ENCODE data around the gene CCDC30. TPM values are rescaled to one million over a fixed set of nuclear protein-coding genes. Genes with fewer than 3 reads are reported as not detected.

The CCDC30 gene
- total and polyA plus RNA-seq, 4 donors, result 12.0 to 19.1 (median 15.9) TPM

DNA sequence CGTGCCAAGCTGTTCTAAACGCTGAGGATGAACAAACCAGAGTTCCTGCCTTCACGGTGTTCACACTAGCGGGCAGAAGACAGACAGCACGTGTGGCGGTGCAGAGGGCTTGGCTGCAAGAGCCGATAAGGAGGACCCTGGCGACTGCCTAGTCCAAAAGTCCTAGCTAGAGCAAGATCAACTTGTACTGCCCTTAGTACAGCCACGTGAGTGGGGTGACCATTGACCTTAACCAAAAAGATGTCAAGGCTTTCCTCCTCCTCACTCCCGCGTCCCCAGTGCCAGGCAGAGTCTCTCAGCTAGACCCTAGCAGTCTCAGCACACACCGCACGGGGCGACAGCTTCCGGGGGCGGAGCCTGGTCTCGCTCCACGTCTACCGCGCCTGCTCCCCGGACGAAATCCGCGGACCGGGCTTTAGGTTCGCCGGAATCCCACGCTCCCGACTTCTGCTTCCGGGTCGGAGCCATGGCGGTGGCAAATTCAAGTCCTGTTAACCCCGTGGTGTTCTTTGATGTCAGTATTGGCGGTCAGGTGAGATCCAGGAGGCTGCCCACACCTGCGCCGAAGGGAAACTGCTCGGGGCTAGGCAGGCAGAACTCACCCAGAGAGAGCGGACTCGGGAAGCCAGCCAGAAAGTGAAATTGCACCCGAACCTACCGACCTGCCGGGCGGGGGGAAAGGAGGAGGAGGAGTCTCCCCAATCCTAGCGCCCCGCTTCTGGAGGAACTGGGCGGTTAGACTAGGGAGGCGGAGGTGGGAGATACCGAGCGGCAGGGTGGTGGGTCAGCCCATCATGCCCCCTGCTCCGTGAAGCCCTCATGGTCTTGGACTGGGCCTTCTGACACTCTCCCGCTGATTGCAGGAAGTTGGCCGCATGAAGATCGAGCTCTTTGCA, 195.1 kb downstream of the CCDC30 start, which contains the start of gene PPIH:
Gene PPIH (plus strand): TSS at position 443 of the 896 bp plus-strand sequence. CDS start 24 bp downstream, at position 467.
- Histone ChIP-seq H3K9me3 (ENCODE audit: control insufficient read depth, insufficient read depth, low read length) (no peaks in the 10 kb centered on the region), H3K27ac (ENCODE audit: low read depth, low read length) (peak within 1 kb of the TSS; percentile 59), H3K27me3 (ENCODE audit: control insufficient read depth, insufficient read depth, low read length) (no peaks in the 10 kb centered on the region), H3K4me1 (ENCODE audit: control insufficient read depth, insufficient read depth, low read length) (peaks cover 8% of the 10 kb centered on the region), H3K36me3 (ENCODE audit: control insufficient read depth, insufficient read depth, low read length) (peaks cover 5% of the 10 kb centered on the region), H3K4me3 (ENCODE audit: low read depth, low read length) (peak within 1 kb of the TSS; percentile 95)
- peak; percentile 87 to 98 (median 90) for DNase-seq (ENCODE audit: low read depth in 4 of 6, low spot score in 6 of 6)
- under 1% methylated on average over 53 of the region's 53 CpGs for WGBS (ENCODE audit: insufficient coverage)

DNA sequence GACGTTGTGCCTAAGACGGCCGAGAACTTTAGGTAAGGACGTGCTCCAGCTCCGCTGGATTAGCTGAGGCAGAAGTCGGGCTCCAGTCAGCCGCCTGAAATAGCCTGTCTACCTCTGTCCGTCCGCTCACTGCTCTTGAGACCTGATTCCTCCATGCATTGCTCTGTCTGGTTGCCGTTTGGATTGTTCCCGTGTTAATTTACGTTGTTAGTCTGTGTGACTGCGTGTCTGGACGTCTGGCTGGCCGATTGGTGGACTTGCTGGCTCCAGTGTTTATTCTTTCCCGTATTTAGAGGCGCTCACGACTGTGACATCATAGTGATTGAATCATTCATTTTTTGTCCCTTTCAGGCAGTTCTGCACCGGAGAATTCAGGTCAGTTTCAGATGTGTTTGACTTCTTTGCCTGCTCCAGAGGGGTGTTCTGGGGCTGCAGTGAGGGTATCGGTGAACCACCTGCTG, 195.8 kb downstream of the CCDC30 start:
- Histone ChIP-seq H3K4me1 (ENCODE audit: control insufficient read depth, insufficient read depth, low read length) (peaks cover 8% of the 10 kb centered on the region), H3K27ac (ENCODE audit: low read depth, low read length) (peak overlapping the region; percentile 57), H3K36me3 (ENCODE audit: control insufficient read depth, insufficient read depth, low read length) (peaks cover 8% of the 10 kb centered on the region), H3K9me3 (ENCODE audit: control insufficient read depth, insufficient read depth, low read length) (no peaks in the 10 kb centered on the region), H3K4me3 (ENCODE audit: low read depth, low read length) (peak overlapping the region; percentile 95), H3K27me3 (ENCODE audit: control insufficient read depth, insufficient read depth, low read length) (no peaks in the 10 kb centered on the region)
- peak in 1 of 6 donors; percentile 5 for DNase-seq (ENCODE audit: low read depth in 4 of 6, low spot score in 6 of 6)
- WGBS (ENCODE audit: insufficient coverage), result 3% methylated on average over 16 of the region's 20 CpGs

DNA sequence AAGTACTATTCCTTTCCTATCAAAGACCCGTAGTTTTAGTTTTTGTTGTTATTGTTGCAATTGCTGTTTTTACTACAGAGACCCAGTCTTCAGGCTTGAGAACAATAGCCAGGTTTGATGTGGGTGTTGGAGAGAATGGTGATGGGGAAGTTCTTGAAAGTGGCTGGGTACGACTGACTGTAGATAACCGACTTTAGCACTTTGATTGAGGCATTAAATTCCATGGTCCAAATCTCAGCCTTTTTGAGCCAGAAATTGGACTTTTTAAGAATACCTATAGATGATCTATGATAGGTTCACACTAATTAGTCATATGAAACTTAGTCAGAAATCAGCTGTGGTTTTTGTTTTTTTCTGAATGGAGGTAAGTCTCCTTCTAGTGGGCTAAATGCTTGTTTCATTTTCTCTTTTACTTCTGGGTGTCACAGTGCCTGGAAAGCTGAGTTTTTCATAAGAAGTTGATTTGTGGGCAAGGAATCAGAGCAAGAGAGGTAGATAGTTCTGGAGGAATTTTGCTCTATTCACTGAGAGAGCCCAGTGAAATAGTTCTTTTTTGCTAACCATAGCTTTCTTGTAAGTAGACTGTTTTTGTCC, 197.9 kb downstream of the CCDC30 start:
- no CpG with 5 or more reads among the region's 3 CpGs for WGBS (ENCODE audit: insufficient coverage)

DNA sequence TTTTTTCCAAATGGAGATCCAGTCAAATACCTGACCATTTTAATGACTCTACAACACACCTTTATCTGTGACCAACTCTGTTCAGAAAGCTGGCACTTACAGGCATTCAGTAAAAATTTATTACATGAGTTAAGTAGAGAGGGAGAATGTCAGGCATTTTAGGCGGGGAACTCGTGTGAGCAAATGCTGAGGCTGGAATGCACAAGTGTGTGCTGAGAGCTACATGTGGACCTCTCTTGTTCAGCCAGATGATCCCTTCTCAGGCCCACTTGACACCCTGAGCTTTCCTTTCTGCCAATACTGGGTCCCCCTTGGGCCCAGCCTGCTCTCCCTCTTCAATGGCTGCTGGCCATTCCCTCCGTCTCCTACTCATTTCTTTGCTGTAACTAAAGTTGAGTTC, 206.8 kb downstream of the CCDC30 start:
- no peak for DNase-seq (ENCODE audit: low read depth in 4 of 6, low spot score in 6 of 6)
- Histone ChIP-seq H3K36me3 (ENCODE audit: control insufficient read depth, insufficient read depth, low read length) (peaks cover 50% of the 10 kb centered on the region), H3K4me3 (ENCODE audit: low read depth, low read length) (no peak overlapping the region), H3K4me1 (ENCODE audit: control insufficient read depth, insufficient read depth, low read length) (no peaks in the 10 kb centered on the region), H3K27ac (ENCODE audit: low read depth, low read length) (no peak overlapping the region), H3K27me3 (ENCODE audit: control insufficient read depth, insufficient read depth, low read length) (no peaks in the 10 kb centered on the region), H3K9me3 (ENCODE audit: control insufficient read depth, insufficient read depth, low read length) (no peaks in the 10 kb centered on the region)
- WGBS (ENCODE audit: insufficient coverage), result 85% methylated on average over 3 of the region's 3 CpGs

More for the DNA sequence above, 197.9 kb downstream of the CCDC30 start:
- Histone ChIP-seq H3K9me3 (ENCODE audit: control insufficient read depth, insufficient read depth, low read length) (no peaks in the 10 kb centered on the region), H3K36me3 (ENCODE audit: control insufficient read depth, insufficient read depth, low read length) (peaks cover 23% of the 10 kb centered on the region), H3K4me1 (ENCODE audit: control insufficient read depth, insufficient read depth, low read length) (peaks cover 8% of the 10 kb centered on the region), H3K4me3 (ENCODE audit: low read depth, low read length) (no peak overlapping the region), H3K27ac (ENCODE audit: low read depth, low read length) (no peak overlapping the region), H3K27me3 (ENCODE audit: control insufficient read depth, insufficient read depth, low read length) (no peaks in the 10 kb centered on the region)
- no peak for DNase-seq (ENCODE audit: low read depth in 4 of 6, low spot score in 6 of 6)

DNA sequence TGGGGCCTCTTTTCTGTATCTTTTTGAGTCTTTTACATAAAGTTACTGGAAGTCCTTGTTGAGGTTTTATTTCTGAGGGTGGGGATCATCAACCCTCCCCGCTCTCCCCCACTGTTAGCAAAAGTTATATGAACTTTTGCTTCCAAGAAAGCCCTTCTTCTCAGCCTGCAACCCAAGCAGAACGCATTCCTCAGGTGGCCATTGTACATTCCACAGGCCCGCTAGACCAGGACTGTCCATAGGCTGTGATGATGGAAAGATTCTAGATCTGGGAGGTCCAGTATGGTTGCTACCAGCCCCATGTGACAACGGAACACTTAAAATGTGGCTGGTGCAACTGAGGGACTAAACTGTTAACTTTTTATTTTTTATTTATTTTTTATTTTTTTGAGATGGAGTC, 207.3 kb downstream of the CCDC30 start:
- H3K27ac ChIP-seq (ENCODE audit: low read depth, low read length), result no peak overlapping the region
- H3K9me3 ChIP-seq (ENCODE audit: control insufficient read depth, insufficient read depth, low read length), result no peaks in the 10 kb centered on the region
- H3K4me3 ChIP-seq (ENCODE audit: low read depth, low read length), result no peak overlapping the region
- no peak for DNase-seq (ENCODE audit: low read depth in 4 of 6, low spot score in 6 of 6)
- peaks cover 45% of the 10 kb centered on the region for H3K36me3 ChIP-seq (ENCODE audit: control insufficient read depth, insufficient read depth, low read length)
- 100% methylated on average over 1 of the region's 4 CpGs for WGBS (ENCODE audit: insufficient coverage)
- no peaks in the 10 kb centered on the region for H3K27me3 ChIP-seq (ENCODE audit: control insufficient read depth, insufficient read depth, low read length)
- H3K4me1 ChIP-seq (ENCODE audit: control insufficient read depth, insufficient read depth, low read length), result no peaks in the 10 kb centered on the region

DNA sequence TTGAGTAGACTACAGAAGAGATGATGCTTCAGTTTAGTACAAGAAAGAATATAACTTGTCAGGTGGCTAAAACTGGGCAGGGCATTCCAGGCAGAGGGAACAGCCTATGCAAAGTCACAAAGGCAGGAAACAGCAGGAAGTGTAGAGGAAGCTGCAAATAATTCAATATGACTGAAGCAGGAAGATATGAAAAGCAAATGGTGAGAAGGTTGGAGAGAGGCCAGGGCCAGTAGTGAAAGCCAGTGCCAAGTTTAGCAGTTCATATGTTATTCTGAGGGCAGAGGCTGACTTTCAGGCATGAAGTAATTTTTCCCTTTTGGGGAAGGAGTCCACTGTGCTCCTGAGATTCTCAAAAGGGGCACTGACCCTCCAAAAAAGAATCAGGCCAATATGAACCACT, 211.1 kb downstream of the CCDC30 start:
- no peaks in the 10 kb centered on the region for H3K27me3 ChIP-seq (ENCODE audit: control insufficient read depth, insufficient read depth, low read length)
- no peaks in the 10 kb centered on the region for H3K4me1 ChIP-seq (ENCODE audit: control insufficient read depth, insufficient read depth, low read length)
- peaks cover 27% of the 10 kb centered on the region for H3K36me3 ChIP-seq (ENCODE audit: control insufficient read depth, insufficient read depth, low read length)
- H3K9me3 ChIP-seq (ENCODE audit: control insufficient read depth, insufficient read depth, low read length), result no peaks in the 10 kb centered on the region
- H3K4me3 ChIP-seq (ENCODE audit: low read depth, low read length), result no peak overlapping the region
- no peak for DNase-seq (ENCODE audit: low read depth in 4 of 6, low spot score in 6 of 6)
- no peak overlapping the region for H3K27ac ChIP-seq (ENCODE audit: low read depth, low read length)

DNA sequence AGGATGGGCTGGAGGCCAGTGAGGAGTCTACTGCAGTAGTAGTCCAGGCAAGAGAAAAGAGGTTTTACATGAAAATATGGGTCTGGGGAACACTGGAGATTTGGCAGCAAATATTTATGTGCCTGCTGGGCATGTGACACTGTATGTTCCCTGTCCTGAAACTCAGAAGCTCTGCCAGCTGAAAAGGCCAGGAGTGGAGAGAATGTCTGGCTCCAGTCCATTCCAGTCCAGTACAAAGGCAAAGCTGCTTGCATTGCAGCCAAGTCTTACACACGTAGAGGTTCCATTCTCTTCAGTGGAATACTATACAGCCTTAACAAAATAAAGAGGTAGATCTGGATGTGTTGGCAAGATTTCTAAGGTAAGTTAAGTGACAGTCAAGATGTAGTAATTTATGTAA, 211.6 kb downstream of the CCDC30 start:
- no peaks in the 10 kb centered on the region for H3K27me3 ChIP-seq (ENCODE audit: control insufficient read depth, insufficient read depth, low read length)
- H3K4me1 ChIP-seq (ENCODE audit: control insufficient read depth, insufficient read depth, low read length), result no peaks in the 10 kb centered on the region
- H3K9me3 ChIP-seq (ENCODE audit: control insufficient read depth, insufficient read depth, low read length), result no peaks in the 10 kb centered on the region
- no peak for DNase-seq (ENCODE audit: low read depth in 4 of 6, low spot score in 6 of 6)
- WGBS (ENCODE audit: insufficient coverage), result no CpG with 5 or more reads among the region's 1 CpG
- H3K27ac ChIP-seq (ENCODE audit: low read depth, low read length), result no peak overlapping the region
- no peak overlapping the region for H3K4me3 ChIP-seq (ENCODE audit: low read depth, low read length)
- H3K36me3 ChIP-seq (ENCODE audit: control insufficient read depth, insufficient read depth, low read length), result peaks cover 27% of the 10 kb centered on the region

DNA sequence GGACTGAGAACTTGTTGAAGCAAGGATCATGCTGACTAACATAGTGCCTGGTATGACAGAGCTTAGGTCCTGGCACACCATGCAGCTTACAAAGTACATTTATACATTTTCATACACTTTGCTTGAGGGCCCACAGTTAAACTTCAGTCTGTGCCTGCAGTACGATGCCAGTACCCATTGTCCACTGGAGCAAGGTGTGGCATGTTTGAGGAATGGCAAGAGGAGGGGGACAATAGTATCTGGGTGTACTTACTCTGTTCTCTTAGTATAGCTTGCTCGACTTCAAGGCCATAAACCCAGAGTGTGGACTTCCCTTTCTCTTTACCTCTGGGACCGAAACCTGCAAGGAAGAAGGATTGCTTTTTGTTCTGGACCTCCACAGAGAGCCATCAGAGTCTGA, 212.4 kb downstream of the CCDC30 start:
- Histone ChIP-seq H3K27ac (ENCODE audit: low read depth, low read length) (no peak overlapping the region), H3K4me1 (ENCODE audit: control insufficient read depth, insufficient read depth, low read length) (no peaks in the 10 kb centered on the region), H3K4me3 (ENCODE audit: low read depth, low read length) (no peak overlapping the region), H3K27me3 (ENCODE audit: control insufficient read depth, insufficient read depth, low read length) (no peaks in the 10 kb centered on the region), H3K9me3 (ENCODE audit: control insufficient read depth, insufficient read depth, low read length) (no peaks in the 10 kb centered on the region), H3K36me3 (ENCODE audit: control insufficient read depth, insufficient read depth, low read length) (peaks cover 23% of the 10 kb centered on the region)
- 100% methylated on average over 2 of the region's 3 CpGs for WGBS (ENCODE audit: insufficient coverage)
- DNase-seq (ENCODE audit: low read depth in 4 of 6, low spot score in 6 of 6), result no peak

DNA sequence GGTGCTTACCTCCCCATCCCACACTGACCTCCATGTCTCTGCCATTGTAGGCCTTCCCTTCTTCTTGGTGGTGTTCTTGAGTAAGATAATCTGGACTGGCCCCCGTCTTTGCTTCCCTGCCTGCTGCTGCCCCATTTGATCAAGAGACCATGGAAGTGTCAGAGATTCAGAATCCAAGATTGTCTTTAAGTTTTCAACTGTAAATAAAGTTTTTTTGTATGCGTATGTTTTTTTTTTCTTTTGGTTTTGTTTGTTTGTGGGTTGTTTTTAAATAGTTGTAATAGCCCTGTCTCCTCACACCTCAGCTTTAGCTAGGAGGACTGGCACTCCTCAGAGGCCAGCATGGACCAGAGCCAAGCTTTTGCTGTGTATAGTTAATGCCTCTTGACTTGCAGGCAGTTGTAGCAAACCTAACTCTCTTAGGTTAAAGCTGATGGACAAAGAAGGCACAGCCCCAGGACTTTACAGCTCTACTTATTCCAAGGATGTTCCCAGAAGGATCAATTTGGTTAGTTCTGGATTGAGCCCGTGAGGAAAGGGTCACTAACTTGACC, 213.5 kb downstream of the CCDC30 start:
- H3K9me3 ChIP-seq (ENCODE audit: control insufficient read depth, insufficient read depth, low read length), result no peaks in the 10 kb centered on the region
- no CpG with 5 or more reads among the region's 3 CpGs for WGBS (ENCODE audit: insufficient coverage)
- no peak for DNase-seq (ENCODE audit: low read depth in 4 of 6, low spot score in 6 of 6)

More for the DNA sequence above, 213.5 kb downstream of the CCDC30 start:
- Histone ChIP-seq H3K36me3 (ENCODE audit: control insufficient read depth, insufficient read depth, low read length) (peaks cover 20% of the 10 kb centered on the region), H3K27ac (ENCODE audit: low read depth, low read length) (no peak overlapping the region), H3K4me3 (ENCODE audit: low read depth, low read length) (no peak overlapping the region), H3K4me1 (ENCODE audit: control insufficient read depth, insufficient read depth, low read length) (peaks cover 5% of the 10 kb centered on the region), H3K27me3 (ENCODE audit: control insufficient read depth, insufficient read depth, low read length) (no peaks in the 10 kb centered on the region)
